Keratinocyte (primary cell): ENCODE measurements around the gene RARA. TPM values are rescaled to one million over a fixed set of nuclear protein-coding genes. Genes with fewer than 3 reads are reported as not detected.

Experiments
- DNase-seq: peaks from one replicate; pipeline ENCODE4 v3.0.0-alpha.2; 2011; ENCODE audit warnings: low read depth, missing footprints, low spot score
- FAIRE-seq: peaks from 2 replicates; lab custom pipeline; 2011; peaks lifted over from hg19 to GRCh38; lab: Jason Lieb, UNC
- H2AFZ ChIP-seq: 2 replicates; pipeline ENCODE4 v1.6.0; 2012; ENCODE audit warnings: low read length, control low read depth, inconsistent platforms; ENCODE audit not compliant: control insufficient read depth
- H3K27ac ChIP-seq: 2 replicates; pipeline ENCODE4 v1.5.1; 2011; ENCODE audit warnings: low read length; ENCODE audit not compliant: control insufficient read depth, insufficient read depth
- H3K27me3 ChIP-seq: 3 replicates; pipeline ENCODE4 v1.6.0; 2011; ENCODE audit warnings: low read length; ENCODE audit not compliant: control insufficient read depth, insufficient read depth; ENCODE audit errors: extremely low read depth
- H3K36me3 ChIP-seq, 2 experiments: 2 replicates in 1 of 2; 3 replicates in 1 of 2; pipeline ENCODE4 v1.5.1; 2011; ENCODE audit warnings: low read length in 2 of 2, mild to moderate bottlenecking in 1 of 2; ENCODE audit not compliant: control insufficient read depth in 2 of 2, insufficient read depth in 2 of 2; ENCODE audit errors: extremely low read depth in 1 of 2
- H3K4me1 ChIP-seq: 3 replicates; pipeline ENCODE4 v1.5.1; 2011; ENCODE audit warnings: low read length; ENCODE audit not compliant: control insufficient read depth, insufficient read depth; ENCODE audit errors: extremely low read depth
- H3K4me2 ChIP-seq: 3 replicates; pipeline ENCODE4 v1.6.0; 2011; ENCODE audit warnings: low read depth, low read length; ENCODE audit not compliant: control insufficient read depth, insufficient read depth; ENCODE audit errors: extremely low read depth
- H3K4me3 ChIP-seq, 3 experiments: fragments of 200-600 bp in 1 of 3; sonication (generic) in 1 of 3; 2 replicates in 2 of 3; 3 replicates in 1 of 3; pipeline ENCODE4 v1.5.1; 2011 to 2016; ENCODE audit warnings: low read length in 3 of 3, mild to moderate bottlenecking in 3 of 3, control low read depth in 2 of 3, inconsistent platforms in 1 of 3, low read depth in 1 of 3, mixed read lengths in 1 of 3, mixed run types in 1 of 3, moderate library complexity in 1 of 3; ENCODE audit not compliant: control insufficient read depth in 2 of 3, insufficient read depth in 2 of 3; ENCODE audit errors: extremely low read depth in 1 of 3
- H3K79me2 ChIP-seq: 2 replicates; pipeline ENCODE4 v1.6.0; 2012; ENCODE audit warnings: low read length; ENCODE audit not compliant: control insufficient read depth, insufficient read depth
- H3K9ac ChIP-seq: 3 replicates; pipeline ENCODE4 v1.6.0; 2011; ENCODE audit warnings: low read length; ENCODE audit not compliant: control insufficient read depth, insufficient read depth; ENCODE audit errors: extremely low read depth
- H3K9me1 ChIP-seq: 3 replicates; pipeline ENCODE4 v1.6.0; 2011; ENCODE audit warnings: low read length; ENCODE audit not compliant: control insufficient read depth, insufficient read depth; ENCODE audit errors: extremely low read depth
- H3K9me3 ChIP-seq: 2 replicates; pipeline ENCODE4 v1.5.1; 2012; ENCODE audit warnings: low read depth, low read length; ENCODE audit not compliant: control insufficient read depth
- H4K20me1 ChIP-seq: 3 replicates; pipeline ENCODE4 v1.6.0; 2011; ENCODE audit warnings: low read length; ENCODE audit not compliant: control insufficient read depth, insufficient read depth; ENCODE audit errors: extremely low read depth
- EZH2 ChIP-seq: IDR thresholded peaks from one replicate; pipeline ENCODE4 v1.6.1; 2012; ENCODE audit warnings: inconsistent platforms, mild to moderate bottlenecking, low read length, moderate library complexity
- dilution Hi-C: fragments of 300-500 bp; cut with MboI; formaldehyde crosslinking; loops from one replicate; pipeline ENCODE4 v1.7.0; 2020; ENCODE audit warnings: low sequenced_read_pairs; ENCODE audit not compliant: extremely low pct_ligation_motif_present
- polyA plus RNA-seq, 5 experiments: library from polyadenylated mRNA; depleted of rRNA in 3 of 5; stranded (reverse) in 3 of 5; stranded (forward) in 1 of 5; unstranded in 1 of 5; fragments of >200 nt; gene quantifications; 1 replicate in 1 of 5; 2 replicates in 3 of 5; 3 replicates in 1 of 5; pipeline versions ENCODE4 v1.2.1 to v1.2.3, GENCODE V29; 2011 to 2012; ENCODE audit warnings: missing spikeins in 2 of 5, low read depth in 1 of 5, low replicate concordance in 1 of 5
- TF ChIP-seq, protein P1 (sequence below), 3 experiments: IDR thresholded peaks in 1 of 3; conservative IDR thresholded peaks in 1 of 3; optimal IDR thresholded peaks in 1 of 3; 2 replicates in 2 of 3; 3 replicates in 1 of 3; pipeline versions ENCODE3 to v1.5.1; 2011; ENCODE audit warnings: low read length in 3 of 3, mild to moderate bottlenecking in 3 of 3, moderate library complexity in 2 of 3, control low read depth in 1 of 3, inconsistent platforms in 1 of 3; ENCODE audit not compliant: insufficient read depth in 2 of 3; ENCODE audit errors: extremely low read depth in 1 of 3

The RARA gene
- polyA plus RNA-seq, 1 donor (not counting 4 experiments of a cell fraction or from before 2014, with no cell fraction given) = 3.8 TPM

DNA sequence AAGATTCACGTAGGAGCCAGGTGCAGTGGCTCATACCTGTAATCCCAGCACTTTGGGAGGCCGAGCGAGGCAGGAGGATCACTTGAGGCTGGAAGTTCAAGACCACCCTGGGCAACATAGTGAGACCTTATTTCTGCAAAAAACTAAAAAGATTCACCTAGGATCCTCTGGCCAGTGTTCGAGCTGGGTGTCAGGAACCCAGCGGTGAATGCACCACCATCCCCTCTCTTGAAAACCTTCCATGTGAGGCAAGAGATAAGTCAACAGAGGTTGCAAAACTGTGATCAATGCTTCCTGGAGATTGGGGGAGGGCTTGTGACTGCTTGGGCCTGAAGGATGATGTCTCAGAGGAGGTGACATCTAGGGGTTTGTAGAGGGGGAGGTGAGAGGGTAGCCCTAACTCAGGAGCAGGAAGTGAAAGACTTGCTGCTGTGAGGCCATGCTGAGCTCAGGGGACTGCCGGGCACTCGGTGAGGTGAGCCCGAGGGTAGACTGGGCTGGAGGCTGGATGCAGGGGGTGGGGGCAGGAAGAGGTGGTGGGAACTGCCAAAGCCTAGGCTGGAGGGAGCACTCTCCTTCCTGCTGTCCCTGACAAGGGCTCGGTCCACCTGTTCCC lies 43.9 kb downstream of the RARA start:
- Histone ChIP-seq H3K4me3 (no peak overlapping the region), H3K79me2 (peaks cover 8% of the 10 kb centered on the region), H3K9me1 (peaks cover 2% of the 10 kb centered on the region), H3K4me1 (peaks cover 28% of the 10 kb centered on the region), H3K9me3 (no peaks in the 10 kb centered on the region), H3K27me3 (no peaks in the 10 kb centered on the region), H3K36me3 (peaks cover 14 to 20% of the 10 kb centered on the region in 2 experiments), H3K4me2 (no peak overlapping the region), H3K9ac (no peak overlapping the region), H2AFZ (no peak overlapping the region), H3K27ac (no peak overlapping the region), H4K20me1 (no peaks in the 10 kb centered on the region)
- DNase-seq (no peak), FAIRE-seq (no peak)
- TF ChIP-seq, protein P1, sequence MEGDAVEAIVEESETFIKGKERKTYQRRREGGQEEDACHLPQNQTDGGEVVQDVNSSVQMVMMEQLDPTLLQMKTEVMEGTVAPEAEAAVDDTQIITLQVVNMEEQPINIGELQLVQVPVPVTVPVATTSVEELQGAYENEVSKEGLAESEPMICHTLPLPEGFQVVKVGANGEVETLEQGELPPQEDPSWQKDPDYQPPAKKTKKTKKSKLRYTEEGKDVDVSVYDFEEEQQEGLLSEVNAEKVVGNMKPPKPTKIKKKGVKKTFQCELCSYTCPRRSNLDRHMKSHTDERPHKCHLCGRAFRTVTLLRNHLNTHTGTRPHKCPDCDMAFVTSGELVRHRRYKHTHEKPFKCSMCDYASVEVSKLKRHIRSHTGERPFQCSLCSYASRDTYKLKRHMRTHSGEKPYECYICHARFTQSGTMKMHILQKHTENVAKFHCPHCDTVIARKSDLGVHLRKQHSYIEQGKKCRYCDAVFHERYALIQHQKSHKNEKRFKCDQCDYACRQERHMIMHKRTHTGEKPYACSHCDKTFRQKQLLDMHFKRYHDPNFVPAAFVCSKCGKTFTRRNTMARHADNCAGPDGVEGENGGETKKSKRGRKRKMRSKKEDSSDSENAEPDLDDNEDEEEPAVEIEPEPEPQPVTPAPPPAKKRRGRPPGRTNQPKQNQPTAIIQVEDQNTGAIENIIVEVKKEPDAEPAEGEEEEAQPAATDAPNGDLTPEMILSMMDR (optimal IDR thresholded peaks at IDR 0.05 in 1 of 3, IDR thresholded peaks at IDR 0.05 in 1 of 3, conservative IDR thresholded peaks at IDR 0.05 in 1 of 3; ENCODE audit: extremely low read depth in 1 of 3, insufficient read depth in 2 of 3, low read length in 3 of 3) = no peak
- TF ChIP-seq EZH2 = no peak
- dilution Hi-C loops = no loop called here

DNA sequence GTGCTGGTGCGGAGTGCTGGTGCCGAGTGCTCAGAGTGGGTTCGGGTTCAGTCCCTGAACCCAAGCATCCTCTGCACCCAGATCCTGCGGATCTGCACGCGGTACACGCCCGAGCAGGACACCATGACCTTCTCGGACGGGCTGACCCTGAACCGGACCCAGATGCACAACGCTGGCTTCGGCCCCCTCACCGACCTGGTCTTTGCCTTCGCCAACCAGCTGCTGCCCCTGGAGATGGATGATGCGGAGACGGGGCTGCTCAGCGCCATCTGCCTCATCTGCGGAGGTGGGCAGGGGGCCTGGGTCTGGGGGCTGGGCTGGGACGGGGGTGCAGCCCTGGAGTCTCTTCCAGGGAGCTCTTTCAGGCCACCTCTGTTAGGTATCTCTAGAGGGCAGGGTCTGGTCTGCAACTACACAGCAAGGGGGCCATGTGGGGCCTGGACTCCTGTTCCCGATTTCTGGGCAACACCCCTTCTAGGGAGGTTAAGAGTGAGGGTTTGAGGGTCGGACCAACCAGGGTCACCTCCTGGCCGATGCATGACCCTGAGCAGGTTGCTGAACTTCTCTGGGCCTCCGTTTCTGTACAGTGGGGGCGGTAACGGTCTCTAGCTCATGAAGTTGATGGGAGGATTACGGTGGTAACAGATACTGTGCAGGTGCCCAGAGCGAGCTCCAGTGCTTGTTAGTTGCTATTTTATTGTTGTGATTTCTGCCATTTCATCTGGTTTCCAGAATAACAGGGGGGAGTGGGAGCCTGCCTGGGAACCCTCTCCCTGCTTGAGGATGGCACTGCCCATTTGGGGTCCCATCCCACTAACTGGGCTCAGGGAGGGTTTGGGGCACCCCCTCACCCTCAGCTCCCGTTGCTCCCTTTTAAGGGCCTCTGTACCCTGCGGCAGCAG lies 45.5 kb downstream of the RARA start:
- dilution Hi-C loops = no loop called here
- no peaks in the 10 kb centered on the region for H3K27me3 ChIP-seq
- H3K4me3 ChIP-seq = no peak overlapping the region
- H3K36me3 ChIP-seq = peaks cover 14 to 15% of the 10 kb centered on the region in 2 experiments
- FAIRE-seq (no peak), DNase-seq (no peak)
- H3K4me1 ChIP-seq = peaks cover 16% of the 10 kb centered on the region
- H3K9me3 ChIP-seq = no peaks in the 10 kb centered on the region
- no peak overlapping the region for H3K9ac ChIP-seq
- no peaks in the 10 kb centered on the region for H4K20me1 ChIP-seq
- H3K79me2 ChIP-seq = peaks cover 5% of the 10 kb centered on the region
- no peak overlapping the region for H2AFZ ChIP-seq
- H3K9me1 ChIP-seq = no peaks in the 10 kb centered on the region
- H3K4me2 ChIP-seq = no peak overlapping the region
- TF ChIP-seq, protein P1 (optimal IDR thresholded peaks at IDR 0.05 in 1 of 3, IDR thresholded peaks at IDR 0.05 in 1 of 3, conservative IDR thresholded peaks at IDR 0.05 in 1 of 3; ENCODE audit: extremely low read depth in 1 of 3, insufficient read depth in 2 of 3, low read length in 3 of 3) = no peak
- TF ChIP-seq EZH2 = no peak
- H3K27ac ChIP-seq = no peak overlapping the region
